Endothelial cell of umbilical vein (primary cell): ENCODE data around the gene TMEM170B. TPM values are rescaled to one million over a fixed set of nuclear protein-coding genes. Genes with fewer than 3 reads are reported as not detected.

Experiments used
- BruUV-seq: library from RNA; stranded (reverse); fragments of 400-500 nt; replicated peaks from 2 replicates; lab custom pipeline; 2021; lab: Mats Ljungman, UMichigan
- CTCF ChIA-PET: fragments of 300-600, 350-600 bp; sonication (Branson Sonifier 250); formaldehyde crosslinking; loops from one replicate; lab custom pipeline; 2021; ENCODE audit warnings: antibody characterized with exemption, inconsistent platforms; lab: Charles Lee
- POLR2A ChIA-PET: fragments of 300-600, 350-600 bp; sonication (Branson Sonifier 250); formaldehyde crosslinking; loops from one replicate; lab custom pipeline; 2021; ENCODE audit warnings: antibody characterized with exemption, inconsistent platforms; lab: Charles Lee
- DNase-seq: peaks from one replicate; pipeline ENCODE4 v3.0.0-alpha.2; 2011; ENCODE audit warnings: low read depth, low spot score
- FAIRE-seq: peaks from 2 replicates; lab custom pipeline; 2011; peaks lifted over from hg19 to GRCh38; lab: Jason Lieb, UNC
- H2AFZ ChIP-seq: 2 replicates; pipeline ENCODE4 v1.6.0; 2012; ENCODE audit warnings: low read depth, low read length, control low read depth, inconsistent platforms
- H3K27ac ChIP-seq: 2 replicates; pipeline ENCODE4 v1.5.1; 2011; ENCODE audit warnings: low read depth, mild to moderate bottlenecking, control low read depth, low read length, moderate library complexity; ENCODE audit not compliant: insufficient read depth
- H3K27me3 ChIP-seq, 2 experiments: 2 replicates each; pipeline versions ENCODE4 v1.6.0 to v1.6.1; 2011; ENCODE audit warnings: low read length in 2 of 2, mixed read lengths in 1 of 2; ENCODE audit not compliant: control insufficient read depth in 2 of 2, insufficient read depth in 2 of 2
- H3K36me3 ChIP-seq, 2 experiments: 2 replicates in 1 of 2; 3 replicates in 1 of 2; pipeline ENCODE4 v1.5.1; 2011; ENCODE audit warnings: low read length in 2 of 2, mild to moderate bottlenecking in 1 of 2, moderate library complexity in 1 of 2; ENCODE audit not compliant: control insufficient read depth in 2 of 2, insufficient read depth in 2 of 2; ENCODE audit errors: extremely low read depth in 1 of 2
- H3K4me1 ChIP-seq: 3 replicates; pipeline ENCODE4 v1.5.1; 2011; ENCODE audit warnings: mild to moderate bottlenecking, low read length; ENCODE audit not compliant: control insufficient read depth, insufficient read depth; ENCODE audit errors: extremely low read depth
- H3K4me2 ChIP-seq: 2 replicates; pipeline ENCODE4 v1.6.1; 2011; ENCODE audit warnings: low read length, control low read depth, mixed read lengths; ENCODE audit not compliant: insufficient read depth
- H3K4me3 ChIP-seq, 3 experiments: fragments of 200-600 bp in 1 of 3; sonication (generic), shearing (Covaris generic) in 1 of 3; replicated peaks in 1 of 3; 2 replicates each; pipeline ENCODE4 v1.5.1; 2011 to 2016; ENCODE audit warnings: control low read depth in 3 of 3, low read length in 3 of 3, mild to moderate bottlenecking in 2 of 3, inconsistent platforms in 1 of 3, low read depth in 1 of 3, moderate library complexity in 1 of 3; ENCODE audit not compliant: insufficient read depth in 1 of 3
- H3K79me2 ChIP-seq: 2 replicates; pipeline ENCODE4 v1.6.0; 2012; ENCODE audit warnings: low read length, inconsistent platforms; ENCODE audit not compliant: control insufficient read depth, insufficient read depth
- H3K9ac ChIP-seq: replicated peaks from 2 replicates; pipeline ENCODE3; 2011; ENCODE audit warnings: low read length, control low read depth; ENCODE audit not compliant: insufficient read depth; ENCODE audit errors: extremely low read depth
- H3K9me1 ChIP-seq: replicated peaks from 3 replicates; pipeline ENCODE4 v1.6.0; 2011; ENCODE audit warnings: mild to moderate bottlenecking, low read length; ENCODE audit not compliant: control insufficient read depth, insufficient read depth; ENCODE audit errors: extremely low read depth
- H3K9me3 ChIP-seq: replicated peaks from 2 replicates; pipeline ENCODE4 v1.5.1; 2012; ENCODE audit warnings: low read length, inconsistent platforms; ENCODE audit not compliant: control insufficient read depth, insufficient read depth
- H4K20me1 ChIP-seq: replicated peaks from 2 replicates; pipeline ENCODE3; 2011; ENCODE audit warnings: mild to moderate bottlenecking, low read length; ENCODE audit not compliant: control insufficient read depth, insufficient read depth; ENCODE audit errors: extremely low read depth
- EZH2 ChIP-seq: IDR thresholded peaks from 2 replicates; pipeline ENCODE4 v1.6.1; 2012; ENCODE audit warnings: borderline replicate concordance, low read depth, mild to moderate bottlenecking, moderate library complexity, low read length, inconsistent platforms; ENCODE audit not compliant: severe bottlenecking
- FOS ChIP-seq: IDR thresholded peaks from 2 replicates; pipeline ENCODE4 v1.6.1; 2011; ENCODE audit warnings: mild to moderate bottlenecking, low read length, moderate library complexity, borderline replicate concordance; ENCODE audit not compliant: insufficient read depth
- GATA2 ChIP-seq: IDR thresholded peaks from 2 replicates; pipeline ENCODE4 v1.7.0; 2011; ENCODE audit warnings: low read depth, mild to moderate bottlenecking, moderate library complexity, mixed read lengths, low read length; ENCODE audit not compliant: insufficient read length, insufficient read depth
- JUN ChIP-seq: IDR thresholded peaks from 2 replicates; pipeline ENCODE4 v1.6.1; 2011; ENCODE audit warnings: borderline replicate concordance, low read depth; ENCODE audit not compliant: insufficient read length, insufficient read depth
- MYC ChIP-seq: IDR thresholded peaks from one replicate; pipeline ENCODE4 v1.6.1; 2011; ENCODE audit warnings: mild to moderate bottlenecking, low read depth, low read length
- POLR2A ChIP-seq: IDR thresholded peaks from 2 replicates; pipeline ENCODE4 v1.6.1; 2012; ENCODE audit warnings: low read depth, mild to moderate bottlenecking, control low read depth, low read length
- POLR2AphosphoS5 ChIP-seq: IDR thresholded peaks from 2 replicates; pipeline ENCODE4 v1.6.1; 2012; ENCODE audit warnings: low read depth, mild to moderate bottlenecking, control low read depth, low read length, moderate library complexity; ENCODE audit not compliant: insufficient read depth
- dilution Hi-C: fragments of 300-500 bp; cut with MboI; formaldehyde crosslinking; loops from one replicate; pipeline ENCODE4 v1.15.0; 2019; ENCODE audit warnings: low sequenced_read_pairs; ENCODE audit not compliant: extremely low pct_ligation_motif_present
- intact Hi-C: fragments of 100-400 bp; cut with micrococcal nuclease; formaldehyde crosslinking; loops from one replicate; pipeline ENCODE4 v1.10.0; 2022
- polyA plus RNA-seq, 4 experiments: library from polyadenylated mRNA; depleted of rRNA in 3 of 4; stranded (reverse) in 3 of 4; unstranded in 1 of 4; fragments of >200 nt; gene quantifications; 2 replicates each; pipeline versions ENCODE4 v1.2.1 to v1.2.3, GENCODE V29; 2011 to 2012; ENCODE audit warnings: missing spikeins in 1 of 4
- total RNA-seq: library from RNA; stranded (reverse); gene quantifications from 2 replicates; pipeline ENCODE4 v1.2.3, GENCODE V29; 2021
- TF ChIP-seq, protein P1 (sequence below): IDR thresholded peaks from 2 replicates; pipeline ENCODE4 v1.6.1; 2011; ENCODE audit not compliant: insufficient read depth, insufficient read length
- TF ChIP-seq, protein P2 (sequence below), 2 donors: IDR thresholded peaks; 1 replicate in 1 of 2; 2 replicates in 1 of 2; pipeline ENCODE4 v1.5.1; 2011; ENCODE audit warnings: low read length in 2 of 2, mild to moderate bottlenecking in 2 of 2, moderate library complexity in 2 of 2, control low read depth in 1 of 2, inconsistent platforms in 1 of 2, low read depth in 1 of 2; ENCODE audit not compliant: insufficient read depth in 1 of 2; ENCODE audit errors: extremely low read depth in 1 of 2

Gene TMEM170B
- total and polyA plus RNA-seq, 2 donors (not counting 3 experiments of a cell fraction or from before 2014, with no cell fraction given) = 1.1 to 4.2 TPM

DNA sequence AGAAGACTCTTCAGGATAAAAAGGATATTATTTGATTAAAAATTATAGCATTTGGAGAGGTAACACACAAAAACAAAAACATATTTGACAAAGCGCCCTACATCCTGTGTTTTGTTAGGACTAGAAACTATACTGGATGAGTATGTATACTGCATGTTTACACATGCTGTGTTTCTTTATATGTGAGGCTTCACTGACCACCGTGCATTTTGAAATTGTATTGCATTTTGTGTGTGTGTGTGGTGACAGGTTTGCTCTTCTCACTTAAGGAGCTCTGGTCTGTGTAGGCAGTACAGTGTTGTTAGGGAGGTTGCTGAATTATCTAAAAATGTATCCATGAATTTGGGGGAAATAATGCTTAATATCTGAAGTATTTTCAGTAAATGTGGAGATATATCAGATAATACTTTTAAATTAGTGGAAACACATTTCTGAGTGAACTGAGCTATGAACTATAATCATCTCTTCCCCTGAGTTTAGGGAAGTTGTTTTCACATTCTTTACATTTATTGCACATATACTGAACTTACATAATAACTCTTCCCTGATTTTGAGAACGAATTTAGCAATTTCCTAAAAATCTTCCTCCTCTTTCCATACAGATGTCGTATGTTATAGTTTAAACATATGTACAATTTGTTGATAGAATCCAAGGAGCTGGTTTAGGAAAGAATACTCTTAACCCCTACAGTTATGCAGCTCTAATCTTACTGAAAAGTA is 43.3 kb downstream of the TMEM170B start:
- H3K9ac ChIP-seq = no peak overlapping the region
- H3K9me1 ChIP-seq = no peaks in the 10 kb centered on the region
- FAIRE-seq = no peak
- dilution Hi-C loops = no loop called here
- ChIA-PET CTCF (interaction anchor here (6.8 kb wide), 1 partner anchor 74 kb away, joined by 55 read pairs; no protein-coding TSS in a partner anchor), POLR2A (no interaction called here)
- TF ChIP-seq, protein P1, sequence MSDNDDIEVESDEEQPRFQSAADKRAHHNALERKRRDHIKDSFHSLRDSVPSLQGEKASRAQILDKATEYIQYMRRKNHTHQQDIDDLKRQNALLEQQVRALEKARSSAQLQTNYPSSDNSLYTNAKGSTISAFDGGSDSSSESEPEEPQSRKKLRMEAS = no peak
- no peak for TF ChIP-seq JUN
- TF ChIP-seq POLR2AphosphoS5 = no peak
- TF ChIP-seq MYC = no peak
- no peak for TF ChIP-seq EZH2
- no peak for TF ChIP-seq FOS
- TF ChIP-seq GATA2 = no peak
- TF ChIP-seq POLR2A = no peak
- TF ChIP-seq, protein P2, sequence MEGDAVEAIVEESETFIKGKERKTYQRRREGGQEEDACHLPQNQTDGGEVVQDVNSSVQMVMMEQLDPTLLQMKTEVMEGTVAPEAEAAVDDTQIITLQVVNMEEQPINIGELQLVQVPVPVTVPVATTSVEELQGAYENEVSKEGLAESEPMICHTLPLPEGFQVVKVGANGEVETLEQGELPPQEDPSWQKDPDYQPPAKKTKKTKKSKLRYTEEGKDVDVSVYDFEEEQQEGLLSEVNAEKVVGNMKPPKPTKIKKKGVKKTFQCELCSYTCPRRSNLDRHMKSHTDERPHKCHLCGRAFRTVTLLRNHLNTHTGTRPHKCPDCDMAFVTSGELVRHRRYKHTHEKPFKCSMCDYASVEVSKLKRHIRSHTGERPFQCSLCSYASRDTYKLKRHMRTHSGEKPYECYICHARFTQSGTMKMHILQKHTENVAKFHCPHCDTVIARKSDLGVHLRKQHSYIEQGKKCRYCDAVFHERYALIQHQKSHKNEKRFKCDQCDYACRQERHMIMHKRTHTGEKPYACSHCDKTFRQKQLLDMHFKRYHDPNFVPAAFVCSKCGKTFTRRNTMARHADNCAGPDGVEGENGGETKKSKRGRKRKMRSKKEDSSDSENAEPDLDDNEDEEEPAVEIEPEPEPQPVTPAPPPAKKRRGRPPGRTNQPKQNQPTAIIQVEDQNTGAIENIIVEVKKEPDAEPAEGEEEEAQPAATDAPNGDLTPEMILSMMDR (IDR thresholded peaks at IDR 0.05; ENCODE audit: extremely low read depth in 1 of 2, insufficient read depth in 1 of 2, low read depth in 1 of 2, low read length in 2 of 2) = no peak
- no peak overlapping the region for H3K27ac ChIP-seq
- H3K79me2 ChIP-seq = no peaks in the 10 kb centered on the region
- no peaks in the 10 kb centered on the region for H3K4me1 ChIP-seq
- no peaks in the 10 kb centered on the region for H4K20me1 ChIP-seq
- no peak overlapping the region for H3K4me3 ChIP-seq
- no peak overlapping the region for H2AFZ ChIP-seq
- no peaks in the 10 kb centered on the region for H3K27me3 ChIP-seq
- no peaks in the 10 kb centered on the region for H3K9me3 ChIP-seq
- no peaks in the 10 kb centered on the region for H3K36me3 ChIP-seq
- no peak for DNase-seq
- intact Hi-C loops = no loop called here
- H3K4me2 ChIP-seq = no peak overlapping the region
- BruUV-seq = no TSS peak
